NK-92 treated with Interleukin-12 subunit alpha and Interleukin-12 subunit beta, amount 100 ng/mL, for 24 hours (cell line): ENCODE data around the gene BPTF.
"Not testable (repeated sequence)": the region's sequence is repeated elsewhere in the genome, so short reads cannot be mapped to it uniquely, and the experiment has no call there.

Source experiments
- DNase-seq: peaks from one replicate; lab custom pipeline; 2025; lab: John Stamatoyannopoulos, UW

The BPTF gene

GRCh38 chr17:67974598-67975066 lies 149.3 kb downstream of the BPTF start:
- no peak for DNase-seq

- not testable (repeated sequence) for DNase-seq
Observed at GRCh38 chr17:67976306-67976705, 151.0 kb downstream of the BPTF start.

GRCh38 chr17:67980456-67980855 lies 155.2 kb downstream of the BPTF start:
- DNase-seq, result no peak

- not testable (repeated sequence) for DNase-seq
Observed at GRCh38 chr17:67980883-67981282, 155.6 kb downstream of the BPTF start.

- DNase-seq, result no peak
Observed at GRCh38 chr17:67982034-67982640, 156.8 kb downstream of the BPTF start.

- DNase-seq, result no peak
Observed at GRCh38 chr17:67982686-67983382, 157.5 kb downstream of the BPTF start.

GRCh38 chr17:67983383-67983688 lies 158.0 kb downstream of the BPTF start:
- no peak for DNase-seq

- no peak for DNase-seq
Observed at GRCh38 chr17:67990909-67991308, 165.6 kb downstream of the BPTF start.

GRCh38 chr17:67992548-67993152 lies 167.3 kb downstream of the BPTF start:
- DNase-seq, result no peak

GRCh38 chr17:67993153-67993997 lies 168.1 kb downstream of the BPTF start:
- peak; percentile 78 for DNase-seq

GRCh38 chr17:67993998-67994361 lies 168.7 kb downstream of the BPTF start:
- no peak for DNase-seq

- DNase-seq, result no peak
Observed at GRCh38 chr17:67994817-67995569, 169.7 kb downstream of the BPTF start.

GRCh38 chr17:67995570-67996263 lies 170.4 kb downstream of the BPTF start:
- no peak for DNase-seq

GRCh38 chr17:67996301-67997171 lies 171.2 kb downstream of the BPTF start, which contains the start of gene C17orf58:
Gene C17orf58, minus strand, starts transcription at chr17:67996469. Its CDS starts 271 bp downstream, at chr17:67996198.
- DNase-seq, result not testable (repeated sequence)

GRCh38 chr17:67998466-67998865 lies 173.2 kb downstream of the BPTF start:
- DNase-seq, result no peak

GRCh38 chr17:67999291-67999911 lies 174.1 kb downstream of the BPTF start:
- no peak for DNase-seq

GRCh38 chr17:68004201-68004600 lies 178.9 kb downstream of the BPTF start:
- DNase-seq, result no peak

GRCh38 chr17:68006797-68007196 lies 181.5 kb downstream of the BPTF start:
- DNase-seq, result no peak

- DNase-seq, result peak; percentile 13
Observed at GRCh38 chr17:68011199-68011665, 185.9 kb downstream of the BPTF start.
